Liver (tissue), 3 donors: Measurements from ENCODE around the gene RCBTB1.

Experiments used
- GABPA ChIP-seq, 2 donors: IDR thresholded peaks in 1 of 2; conservative IDR thresholded peaks in 1 of 2; 2 replicates each; pipeline ENCODE4 v1.6.1; 2016; ENCODE audit warnings: antibody characterized with exemption in 2 of 2, mild to moderate bottlenecking in 1 of 2, moderate library complexity in 1 of 2
- JUND ChIP-seq, 2 donors: IDR thresholded peaks; 2 replicates each; pipeline ENCODE4 v1.6.1; 2016; ENCODE audit warnings: antibody characterized with exemption in 2 of 2
- RAD21 ChIP-seq, 2 donors: IDR thresholded peaks; 2 replicates each; pipeline ENCODE4 v1.6.1; 2016; ENCODE audit warnings: antibody characterized with exemption in 2 of 2, mild to moderate bottlenecking in 2 of 2
- REST ChIP-seq: IDR thresholded peaks from 2 replicates; pipeline ENCODE4 v1.6.1; 2016; ENCODE audit warnings: antibody characterized with exemption, mild to moderate bottlenecking
- TAF1 ChIP-seq: conservative IDR thresholded peaks from 2 replicates; pipeline ENCODE4 v1.6.1; 2016; ENCODE audit warnings: antibody characterized with exemption, mild to moderate bottlenecking
- TF ChIP-seq, protein P1 (sequence below): IDR thresholded peaks from 2 replicates; pipeline ENCODE4 v1.6.1; 2016; ENCODE audit warnings: antibody characterized with exemption
- TF ChIP-seq, protein P2 (sequence below): fragments of 150-350 bp; IDR thresholded peaks from 2 replicates; pipeline ENCODE4 v1.5.1; 2017; ENCODE audit warnings: improper control_type of control experiment, low read depth, low read length; ENCODE audit not compliant: missing input control
- TF ChIP-seq, protein P3 (sequence below): IDR thresholded peaks from 2 replicates; pipeline ENCODE4 v1.6.1; 2016; ENCODE audit warnings: antibody characterized with exemption
- donor health status: healthy.
- donor health status: healthy.

GRCh38 chr13:49528161-49528560 is 57.2 kb downstream of the RCBTB1 start:
- TF ChIP-seq, protein P1, sequence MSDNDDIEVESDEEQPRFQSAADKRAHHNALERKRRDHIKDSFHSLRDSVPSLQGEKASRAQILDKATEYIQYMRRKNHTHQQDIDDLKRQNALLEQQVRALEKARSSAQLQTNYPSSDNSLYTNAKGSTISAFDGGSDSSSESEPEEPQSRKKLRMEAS: no peak
- no peak for TF ChIP-seq GABPA (IDR thresholded peaks at IDR 0.05 in 1 of 2, conservative IDR thresholded peaks at IDR 0.05 in 1 of 2)
- TF ChIP-seq, protein P2, sequence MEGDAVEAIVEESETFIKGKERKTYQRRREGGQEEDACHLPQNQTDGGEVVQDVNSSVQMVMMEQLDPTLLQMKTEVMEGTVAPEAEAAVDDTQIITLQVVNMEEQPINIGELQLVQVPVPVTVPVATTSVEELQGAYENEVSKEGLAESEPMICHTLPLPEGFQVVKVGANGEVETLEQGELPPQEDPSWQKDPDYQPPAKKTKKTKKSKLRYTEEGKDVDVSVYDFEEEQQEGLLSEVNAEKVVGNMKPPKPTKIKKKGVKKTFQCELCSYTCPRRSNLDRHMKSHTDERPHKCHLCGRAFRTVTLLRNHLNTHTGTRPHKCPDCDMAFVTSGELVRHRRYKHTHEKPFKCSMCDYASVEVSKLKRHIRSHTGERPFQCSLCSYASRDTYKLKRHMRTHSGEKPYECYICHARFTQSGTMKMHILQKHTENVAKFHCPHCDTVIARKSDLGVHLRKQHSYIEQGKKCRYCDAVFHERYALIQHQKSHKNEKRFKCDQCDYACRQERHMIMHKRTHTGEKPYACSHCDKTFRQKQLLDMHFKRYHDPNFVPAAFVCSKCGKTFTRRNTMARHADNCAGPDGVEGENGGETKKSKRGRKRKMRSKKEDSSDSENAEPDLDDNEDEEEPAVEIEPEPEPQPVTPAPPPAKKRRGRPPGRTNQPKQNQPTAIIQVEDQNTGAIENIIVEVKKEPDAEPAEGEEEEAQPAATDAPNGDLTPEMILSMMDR: no peak
- TF ChIP-seq, protein P3, sequence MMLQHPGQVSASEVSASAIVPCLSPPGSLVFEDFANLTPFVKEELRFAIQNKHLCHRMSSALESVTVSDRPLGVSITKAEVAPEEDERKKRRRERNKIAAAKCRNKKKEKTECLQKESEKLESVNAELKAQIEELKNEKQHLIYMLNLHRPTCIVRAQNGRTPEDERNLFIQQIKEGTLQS: no peak
- TF ChIP-seq RAD21 (IDR thresholded peaks at IDR 0.05): no peak
- TF ChIP-seq TAF1: no peak
- no peak for TF ChIP-seq REST
- no peak for TF ChIP-seq JUND (IDR thresholded peaks at IDR 0.05)
